Stomach (tissue), 4 donors: ENCODE measurements around the gene COX18.

Experiments
- CTCF ChIP-seq, 7 experiments: fragments of 450-650 bp in 4 of 7; fragments of 200-600 bp in 3 of 7; sonication (generic) in 3 of 7; IDR thresholded peaks; one replicate each; pipeline ENCODE4 v1.5.1; 2016 to 2019; ENCODE audit warnings: antibody characterized with exemption in 7 of 7, control low read depth in 2 of 7, mild to moderate bottlenecking in 1 of 7
- POLR2AphosphoS5 ChIP-seq, 3 donors: sonication (generic); formaldehyde crosslinking; IDR thresholded peaks; one replicate each; pipeline ENCODE4 v1.6.1; 2016; ENCODE audit warnings: antibody characterized with exemption in 3 of 3

DNA sequence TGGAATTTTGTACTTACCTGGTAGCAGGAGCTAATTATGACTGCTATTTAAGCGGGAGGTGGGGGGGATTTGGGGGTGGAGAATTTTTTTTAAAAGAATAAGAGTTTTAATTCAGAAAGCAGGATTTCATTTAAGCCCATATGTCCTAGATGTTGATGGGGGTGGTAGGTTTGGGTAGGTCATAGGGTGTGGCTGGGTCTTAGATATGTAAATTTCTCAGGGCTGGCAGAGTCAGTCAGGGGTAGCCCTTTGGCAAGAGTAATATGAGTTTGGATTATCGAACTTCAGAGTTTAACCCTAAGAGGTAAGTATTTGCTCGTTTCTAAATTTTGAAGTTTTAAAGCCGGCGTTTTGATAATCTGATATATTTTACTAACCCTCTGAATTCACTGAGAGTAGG lies 35.2 kb upstream of the COX18 start:
- no peak for TF ChIP-seq CTCF (IDR thresholded peaks at IDR 0.05)
- no peak for TF ChIP-seq POLR2AphosphoS5 (IDR thresholded peaks at IDR 0.05)
